Heart right ventricle (tissue), 16 donors: Measurements from ENCODE around the gene SDF2L1. TPM values are rescaled to one million over a fixed set of nuclear protein-coding genes. Genes with fewer than 3 reads are reported as not detected.

Experiments
- ATAC-seq, 8 donors: fragments of 200-7000 bp; cut with Tn5 transposase; one replicate each; pipeline ENCODE4 v1.9.1; 2020; ENCODE audit warnings: mild to moderate bottlenecking in 8 of 8, moderate library complexity in 8 of 8, moderate number of reproducible peaks in 1 of 8
- DNase-seq, 2 donors: peaks; one replicate each; pipeline ENCODE4 v3.0.0-alpha.2; 2020
- H3K27ac ChIP-seq, 10 donors: fragments of 200-600 bp; sonication (generic) in 2 of 10; one replicate each; pipeline versions ENCODE4 v1.5.0 to v1.8.0; 2020 to 2022; ENCODE audit warnings: mild to moderate bottlenecking in 3 of 10
- H3K27me3 ChIP-seq, 7 donors: fragments of 200-600 bp; one replicate each; pipeline ENCODE4 v1.8.0; 2021 to 2022; ENCODE audit warnings: mild to moderate bottlenecking in 2 of 7
- H3K36me3 ChIP-seq, 9 donors: fragments of 200-600 bp; sonication (generic) in 1 of 9; one replicate each; pipeline versions ENCODE4 v1.5.0 to v1.8.0; 2020 to 2022; ENCODE audit warnings: mild to moderate bottlenecking in 2 of 9
- H3K4me1 ChIP-seq, 9 donors: fragments of 200-600 bp; sonication (generic) in 1 of 9; one replicate each; pipeline versions ENCODE4 v1.5.0 to v1.8.0; 2020 to 2022; ENCODE audit warnings: mild to moderate bottlenecking in 4 of 9
- H3K4me3 ChIP-seq, 10 donors: fragments of 200-600 bp; sonication (generic) in 2 of 10; one replicate each; pipeline versions ENCODE4 v1.5.0 to v1.8.0; 2020 to 2022; ENCODE audit warnings: mild to moderate bottlenecking in 7 of 10, moderate library complexity in 2 of 10
- H3K9me3 ChIP-seq, 11 donors: fragments of 200-600 bp in 10 of 11; sonication (generic) in 2 of 11; one replicate each; pipeline versions ENCODE4 v1.5.0 to v1.8.0; 2013 to 2022; ENCODE audit warnings: mild to moderate bottlenecking in 2 of 11, control low read depth in 1 of 11, moderate library complexity in 1 of 11
- WGBS, 2 donors: extraction: QIAGEN DNeasy Blood & Tissue Kit; methylation state at CpG; one replicate each; pipeline ENCODE4 v1.1.7; 2013; ENCODE audit warnings: inconsistent platforms in 1 of 2; 5-methylcytosine and 5-hydroxymethylcytosine counted together
- intact Hi-C, 10 donors: fragments of 100-400 bp; cut with DNase I; formaldehyde crosslinking; loops; one replicate each; pipeline versions ENCODE4 v1.11.1 to v1.14.2; 2022
- polyA plus RNA-seq, 2 donors: library from polyadenylated mRNA; stranded (reverse); fragments of 200-250 nt; gene quantifications; one replicate each; pipeline ENCODE4 v1.2.3, GENCODE V29; 2013
- total RNA-seq, 10 donors: library from RNA; stranded (reverse); fragmentation: NEBNext Ultra II Directional in 3 of 10; extraction: Animal tissue kit (Norgen Biotek cat#: 25700) in 3 of 10; gene quantifications; one replicate each; pipeline versions ENCODE4 v1.2.1 to v1.2.4, GENCODE V29; 2021 to 2023
- TF ChIP-seq, protein P1 (sequence below), 9 donors: fragments of 200-600 bp; sonication (generic) in 2 of 9; IDR thresholded peaks; one replicate each; pipeline versions ENCODE4 v1.5.0 to v1.8.0; 2021 to 2022; ENCODE audit warnings: antibody characterized with exemption in 9 of 9, mild to moderate bottlenecking in 5 of 9, moderate library complexity in 1 of 9
- donor health status: Arrhythmogenic right ventricular cardiomyopathy.
- donor health status: ischemic (EF 13 %, LVEDD 7.1; RV severe dilation, severe dysfunction).
- donor health status: healthy with polysubstance abuse.
- donor health status: DM: no; HTN: yes; CAD: no.
- donor health status: DM: no; HTN: no; CAD: no.
- donor health status: ischemic (EF 25% LVEDD 6.9; RV normal size, moderate dysfunction).
- donor health status: ischemic (EF 25% LVEDD 5.7; RV mildly dilated, moderate dysfunction).
- donor health status: healthy.
- donor health status: DM: yes; HTN: yes; CAD: no.
- donor health status: Ischemic cardiomyopathy.
- donor health status: ischemic (EF 35%, LVEDD 5.7; RV mildly dilated, moderate dysfunction).
- donor health status: nonischemic (EF 11% LVEDD 7.7; RV severe dilation, severe dysfunction).
- donor health status: DM: yes; HTN: yes; CAD: no.
- donor health status: PGD.
- donor health status: ischemic (EF 29% LVEDD 5.4; RV normal size, mild dysfunction).
- donor health status: nonischemic (EF 23%, LVEDD 6.1; RV moderate dilation, normal function).

SDF2L1 gene
- total and polyA plus RNA-seq, 12 donors = 10.8 to 325 (median 18.3) TPM

DNA sequence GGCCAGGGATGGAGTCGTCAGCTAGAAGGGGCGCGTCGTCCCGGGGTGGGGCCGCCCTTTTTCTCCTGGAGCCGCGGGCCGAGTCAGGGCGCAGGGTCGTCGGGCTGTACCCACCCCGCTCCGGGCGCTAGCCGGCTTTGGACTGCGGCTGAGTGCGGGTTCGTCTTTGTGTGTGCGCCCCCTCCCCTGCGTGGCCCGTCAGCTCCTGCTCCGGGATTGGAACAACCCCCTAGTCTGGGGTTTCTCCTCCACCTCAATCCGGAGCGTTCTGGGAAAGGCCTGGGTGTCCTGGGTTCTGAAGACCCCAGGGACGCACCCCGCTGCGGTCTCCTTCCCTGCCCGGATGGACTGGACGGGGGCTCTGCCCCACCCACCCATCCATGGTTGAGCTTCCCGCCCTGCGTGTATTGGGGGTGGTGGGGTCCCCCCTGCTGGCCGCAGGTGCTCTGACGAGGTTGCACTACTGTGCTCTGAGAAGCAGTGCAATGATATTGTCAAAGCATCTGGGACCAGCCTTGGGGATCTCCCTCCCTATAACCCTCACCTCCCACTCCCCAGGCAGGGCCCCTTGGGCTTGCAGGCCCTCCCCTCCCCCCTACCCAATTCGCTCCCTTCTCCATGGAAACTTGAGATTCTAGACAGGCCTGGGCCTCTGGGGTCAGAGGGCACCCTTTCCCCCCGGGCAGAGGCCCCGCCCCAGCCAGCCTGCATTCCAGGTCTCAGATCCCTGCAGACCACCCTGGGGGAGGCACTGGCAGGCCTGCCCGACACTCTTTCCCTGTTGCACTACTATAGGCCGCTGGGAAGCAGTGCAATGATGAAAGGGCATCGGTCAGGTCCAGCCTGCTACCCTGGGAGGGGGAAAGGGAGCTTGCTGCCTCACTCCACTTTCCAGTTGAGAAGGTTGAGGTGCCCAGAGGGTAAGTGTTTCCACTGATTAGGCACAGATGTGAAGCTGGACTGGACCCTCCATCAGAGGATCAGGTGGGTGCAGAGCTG lies 10.7 kb downstream of the SDF2L1 start:
- Histone ChIP-seq H3K36me3 (peaks cover 0 to 19% (median 0%) of the 10 kb centered on the region in 9 donors), H3K27ac (peak overlapping the region in 3 of 10 donors; percentile 5 to 65 (median 44)), H3K4me1 (peaks cover 5 to 40% (median 26%) of the 10 kb centered on the region in 9 donors), H3K9me3 (no peaks in the 10 kb centered on the region), H3K4me3 (peak overlapping the region; percentile 32 to 73 (median 58)), H3K27me3 (peaks cover 0 to 7% (median 0%) of the 10 kb centered on the region in 7 donors)
- DNase-seq = no peak
- ATAC-seq = peak in 2 of 8 donors; percentile 21 to 29
- TF ChIP-seq, protein P1, sequence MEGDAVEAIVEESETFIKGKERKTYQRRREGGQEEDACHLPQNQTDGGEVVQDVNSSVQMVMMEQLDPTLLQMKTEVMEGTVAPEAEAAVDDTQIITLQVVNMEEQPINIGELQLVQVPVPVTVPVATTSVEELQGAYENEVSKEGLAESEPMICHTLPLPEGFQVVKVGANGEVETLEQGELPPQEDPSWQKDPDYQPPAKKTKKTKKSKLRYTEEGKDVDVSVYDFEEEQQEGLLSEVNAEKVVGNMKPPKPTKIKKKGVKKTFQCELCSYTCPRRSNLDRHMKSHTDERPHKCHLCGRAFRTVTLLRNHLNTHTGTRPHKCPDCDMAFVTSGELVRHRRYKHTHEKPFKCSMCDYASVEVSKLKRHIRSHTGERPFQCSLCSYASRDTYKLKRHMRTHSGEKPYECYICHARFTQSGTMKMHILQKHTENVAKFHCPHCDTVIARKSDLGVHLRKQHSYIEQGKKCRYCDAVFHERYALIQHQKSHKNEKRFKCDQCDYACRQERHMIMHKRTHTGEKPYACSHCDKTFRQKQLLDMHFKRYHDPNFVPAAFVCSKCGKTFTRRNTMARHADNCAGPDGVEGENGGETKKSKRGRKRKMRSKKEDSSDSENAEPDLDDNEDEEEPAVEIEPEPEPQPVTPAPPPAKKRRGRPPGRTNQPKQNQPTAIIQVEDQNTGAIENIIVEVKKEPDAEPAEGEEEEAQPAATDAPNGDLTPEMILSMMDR (IDR thresholded peaks at IDR 0.05) = no peak
- intact Hi-C loops = no loop called here
- WGBS, 2 donors = 19 to 23% methylated on average over 40 of the region's 40 CpGs

GRCh38 chr22:21657020-21657359 lies 14.9 kb downstream of the SDF2L1 start:
- H3K9me3 ChIP-seq = no peaks in the 10 kb centered on the region
- no peaks in the 10 kb centered on the region for H3K36me3 ChIP-seq
- TF ChIP-seq, protein P1 (IDR thresholded peaks at IDR 0.05) = no peak
- 33 to 35% methylated on average over 17 of the region's 17 CpGs for WGBS, 2 donors
- intact Hi-C loops = no loop called here
- peaks cover 0 to 27% (median 10%) of the 10 kb centered on the region in 9 donors for H3K4me1 ChIP-seq
- peak overlapping the region in 9 of 10 donors; percentile 46 to 86 (median 58) for H3K4me3 ChIP-seq
- peaks cover 0 to 7% (median 0%) of the 10 kb centered on the region in 7 donors for H3K27me3 ChIP-seq
- no peak for DNase-seq
- ATAC-seq = no peak
- H3K27ac ChIP-seq = no peak overlapping the region

- Histone ChIP-seq H3K4me1 (peaks cover 0 to 23% (median 7%) of the 10 kb centered on the region in 9 donors), H3K9me3 (no peaks in the 10 kb centered on the region), H3K27ac (peak overlapping the region in 1 of 10 donors; percentile 64), H3K27me3 (peaks cover 0 to 7% (median 0%) of the 10 kb centered on the region in 7 donors), H3K4me3 (peak overlapping the region; percentile 46 to 86 (median 58)), H3K36me3 (no peaks in the 10 kb centered on the region)
- intact Hi-C loops = no loop called here
- TF ChIP-seq, protein P1 (IDR thresholded peaks at IDR 0.05) = peak in 6 of 9 donors; percentile 14 to 48 (median 36)
- ATAC-seq (peak; percentile 77 to 89 (median 83)), DNase-seq (peak; percentile 51 to 80)
- WGBS, 2 donors = 1% methylated on average over 79 of the region's 79 CpGs
Measured at GRCh38 chr22:21657360-21658032, 15.4 kb downstream of the SDF2L1 start.

GRCh38 chr22:21659864-21660525 lies 17.9 kb downstream of the SDF2L1 start:
- Histone ChIP-seq H3K27me3 (peaks cover 0 to 7% (median 0%) of the 10 kb centered on the region in 7 donors), H3K9me3 (no peaks in the 10 kb centered on the region), H3K4me1 (peaks cover 0 to 18% (median 5%) of the 10 kb centered on the region in 9 donors), H3K27ac (no peak overlapping the region), H3K4me3 (no peak overlapping the region), H3K36me3 (no peaks in the 10 kb centered on the region)
- 73 to 74% methylated on average over 7 of the region's 7 CpGs for WGBS, 2 donors
- DNase-seq (no peak), ATAC-seq (no peak)
- TF ChIP-seq, protein P1 (IDR thresholded peaks at IDR 0.05) = no peak
- intact Hi-C loops = no loop called here
